Activated CD8-positive, alpha-beta memory T cell treated with anti-CD3 and anti-CD28 coated beads, Interleukin-2, amount 50 U/mL, for 1 hour (primary cell): ENCODE data around the gene ADK.
"Not testable (repeated sequence)": the region's sequence is repeated elsewhere in the genome, so short reads cannot be mapped to it uniquely, and the experiment has no call there.

ENCODE experiments used
- DNase-seq: peaks from one replicate; pipeline ENCODE4 v3.0.0-alpha.2; 2020; ENCODE audit errors: extremely low read depth

ADK gene

GRCh38 chr10:74486659-74487058, 335.6 kb downstream of the ADK start:
- DNase-seq, result no peak

- no peak for DNase-seq
Observed at GRCh38 chr10:74488907-74489306, 337.9 kb downstream of the ADK start.

GRCh38 chr10:74490551-74490950, 339.5 kb downstream of the ADK start:
- no peak for DNase-seq

GRCh38 chr10:74491014-74491413, 340.0 kb downstream of the ADK start:
- DNase-seq, result no peak

GRCh38 chr10:74496276-74496675, 345.3 kb downstream of the ADK start:
- not testable (repeated sequence) for DNase-seq

GRCh38 chr10:74498664-74499063, 347.6 kb downstream of the ADK start:
- DNase-seq, result not testable (repeated sequence)

GRCh38 chr10:74500026-74500704, 349.1 kb downstream of the ADK start:
- DNase-seq, result no peak

DNA sequence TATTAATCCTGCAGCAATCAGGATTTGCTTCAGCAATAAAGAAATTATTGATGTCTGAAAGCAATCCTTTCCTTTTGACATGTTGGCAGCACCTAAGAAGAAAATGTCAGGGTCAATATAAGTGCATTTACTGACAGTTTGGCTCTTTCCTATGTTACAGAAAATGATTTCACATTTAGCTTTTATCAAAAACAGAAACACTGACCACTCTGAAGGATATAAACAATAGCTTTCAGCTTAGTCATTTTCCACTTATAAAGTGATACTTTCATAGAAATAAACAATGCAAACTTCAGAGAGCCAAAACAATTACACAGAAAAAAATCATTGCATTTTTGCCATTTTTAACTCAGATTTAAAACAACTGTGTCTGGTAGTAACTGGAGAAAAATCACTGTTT, 349.8 kb downstream of the ADK start:
- no peak for DNase-seq

- no peak for DNase-seq
Observed at GRCh38 chr10:74502963-74503608, 352.1 kb downstream of the ADK start.

GRCh38 chr10:74507951-74508350, 356.9 kb downstream of the ADK start:
- DNase-seq, result no peak

DNA sequence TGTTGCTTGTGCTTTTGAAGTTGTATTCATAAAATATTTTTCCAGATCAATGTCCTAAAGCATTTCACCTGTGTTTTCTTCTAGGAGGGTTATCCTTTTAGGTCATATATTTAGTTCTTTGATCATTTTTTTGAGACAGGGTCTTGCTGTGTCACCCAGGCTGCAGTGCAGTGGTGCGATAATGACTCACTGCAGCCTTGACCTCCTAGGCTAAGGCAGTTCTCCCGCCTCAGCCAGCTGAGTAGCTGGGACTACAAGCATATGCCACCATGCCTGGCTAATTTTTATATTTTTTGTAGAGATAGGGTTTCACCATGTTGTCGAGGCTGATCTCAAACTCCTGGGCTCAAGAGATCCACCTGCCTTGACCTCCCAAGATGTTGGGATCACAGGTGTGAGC, 359.6 kb downstream of the ADK start:
- DNase-seq, result no peak

- DNase-seq, result no peak
Observed at GRCh38 chr10:74511051-74511450, 360.0 kb downstream of the ADK start.

GRCh38 chr10:74514322-74514721, 363.3 kb downstream of the ADK start:
- no peak for DNase-seq

- no peak for DNase-seq
Observed at GRCh38 chr10:74518061-74518460, 367.0 kb downstream of the ADK start.

DNA sequence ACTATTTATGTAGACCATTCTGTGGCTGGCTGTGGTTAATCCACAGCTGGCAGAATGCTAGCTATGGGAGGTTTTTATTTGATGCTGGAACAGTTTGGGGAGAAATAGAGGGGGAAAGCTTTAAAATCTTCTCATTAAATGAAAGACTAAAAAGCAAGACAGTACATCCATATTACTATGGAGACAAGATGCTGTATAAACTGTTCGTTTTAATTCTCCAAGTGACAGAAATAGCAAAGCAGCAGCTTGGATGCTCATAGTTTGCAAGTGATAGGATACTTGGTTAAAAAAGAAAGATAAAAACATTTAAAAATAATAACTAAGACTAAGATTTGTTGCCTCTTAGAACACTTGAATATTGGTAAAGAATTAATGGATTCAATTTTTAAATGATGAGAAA, 370.5 kb downstream of the ADK start:
- no peak for DNase-seq

DNA sequence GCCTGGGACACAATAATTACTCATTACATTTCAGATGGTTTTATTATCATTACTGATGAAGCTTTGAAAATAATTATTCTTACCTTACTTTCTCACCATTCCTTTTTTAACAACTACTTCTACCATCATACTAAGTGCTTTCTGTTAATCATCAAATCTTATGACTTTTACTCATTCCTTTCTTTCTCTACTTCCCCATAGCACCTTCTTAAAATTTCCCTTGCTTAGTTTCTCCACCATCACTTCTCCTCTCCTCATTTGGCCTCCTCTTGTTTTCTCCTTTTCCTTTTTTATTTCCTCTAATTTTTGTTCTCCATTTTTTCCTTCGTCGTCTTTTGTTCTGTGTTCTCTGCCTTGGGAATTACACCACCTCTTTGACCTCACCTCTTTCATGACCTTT, 372.2 kb downstream of the ADK start:
- DNase-seq, result no peak

- no peak for DNase-seq
Observed at GRCh38 chr10:74525885-74526284, 374.9 kb downstream of the ADK start.

- DNase-seq, result not testable (repeated sequence)
Observed at GRCh38 chr10:74527611-74528010, 376.6 kb downstream of the ADK start.

DNA sequence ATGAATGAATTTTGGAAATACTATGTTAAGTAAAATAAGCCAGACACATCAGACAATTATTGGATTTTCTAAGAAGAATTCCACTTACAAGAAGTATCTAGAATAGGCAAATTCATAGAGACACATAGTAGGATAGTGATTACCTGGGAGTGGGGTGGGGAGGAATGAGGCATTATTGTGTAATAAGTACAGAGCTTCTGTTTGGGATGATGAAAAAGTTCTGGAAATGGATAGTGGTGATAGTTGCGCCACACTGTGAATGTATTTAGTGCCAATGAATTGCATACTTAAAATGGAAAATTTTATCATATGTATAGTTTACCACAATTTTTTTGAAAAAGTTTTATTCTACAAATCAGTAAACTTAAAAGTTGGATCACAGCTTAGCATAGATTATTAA, 378.2 kb downstream of the ADK start:
- no peak for DNase-seq

DNA sequence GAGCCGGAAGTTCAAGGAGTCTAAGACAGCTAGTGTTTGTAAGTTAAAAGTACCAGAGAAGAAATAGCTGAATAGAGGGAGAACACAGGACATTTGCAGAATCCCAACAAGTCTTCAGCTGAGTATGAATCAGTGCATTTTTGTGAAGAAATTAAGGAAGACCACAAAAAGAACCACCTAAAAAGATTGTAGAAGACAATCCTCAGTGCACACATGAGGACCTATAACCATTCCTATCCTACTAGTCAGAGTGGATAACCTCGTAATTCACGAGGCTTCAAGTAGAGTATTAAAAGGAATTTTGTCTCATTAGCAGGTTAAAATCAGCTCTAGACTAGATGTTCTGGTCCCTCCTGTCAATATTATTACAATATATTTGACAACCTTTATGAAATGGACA, 380.0 kb downstream of the ADK start:
- no peak for DNase-seq

DNA sequence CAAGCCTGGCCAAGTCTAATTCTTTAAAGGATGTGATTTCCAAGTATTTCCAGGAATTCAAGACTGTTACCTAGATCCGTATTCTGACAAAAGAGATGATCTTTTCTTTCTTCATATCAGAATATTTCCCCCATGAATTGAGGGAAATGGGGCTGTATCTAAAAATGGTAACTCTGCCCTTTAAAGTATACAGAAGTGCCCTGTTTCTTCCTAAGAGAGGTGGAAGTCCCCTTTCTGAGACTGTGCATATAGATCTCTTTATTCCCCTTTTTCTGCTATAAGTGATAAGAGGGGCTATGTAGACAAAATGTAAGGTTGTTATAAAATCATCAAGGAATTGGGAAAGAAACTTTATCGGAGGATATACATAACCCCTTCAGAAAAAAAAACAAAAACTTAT, 388.3 kb downstream of the ADK start:
- DNase-seq, result no peak

DNA sequence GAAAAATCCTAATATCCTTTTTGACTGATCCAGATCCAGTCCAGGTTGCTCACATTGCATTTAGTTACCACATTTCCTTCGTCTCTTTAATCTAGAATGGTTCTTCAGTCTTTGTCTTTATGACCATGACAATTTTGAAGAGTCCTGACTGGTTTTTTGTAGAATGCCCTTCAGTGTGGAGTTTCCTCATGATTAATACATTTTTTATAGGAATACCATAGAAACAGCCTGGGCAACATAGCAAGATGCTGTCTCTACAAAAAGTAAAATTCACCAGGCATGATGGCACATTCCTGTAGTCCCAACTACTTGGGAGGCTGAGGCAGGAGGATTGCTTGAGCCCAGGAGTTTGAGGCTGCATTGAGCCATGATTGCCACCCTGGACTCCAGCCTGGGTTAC, 390.4 kb downstream of the ADK start:
- no peak for DNase-seq

GRCh38 chr10:74542077-74542476, 391.1 kb downstream of the ADK start:
- DNase-seq, result no peak

DNA sequence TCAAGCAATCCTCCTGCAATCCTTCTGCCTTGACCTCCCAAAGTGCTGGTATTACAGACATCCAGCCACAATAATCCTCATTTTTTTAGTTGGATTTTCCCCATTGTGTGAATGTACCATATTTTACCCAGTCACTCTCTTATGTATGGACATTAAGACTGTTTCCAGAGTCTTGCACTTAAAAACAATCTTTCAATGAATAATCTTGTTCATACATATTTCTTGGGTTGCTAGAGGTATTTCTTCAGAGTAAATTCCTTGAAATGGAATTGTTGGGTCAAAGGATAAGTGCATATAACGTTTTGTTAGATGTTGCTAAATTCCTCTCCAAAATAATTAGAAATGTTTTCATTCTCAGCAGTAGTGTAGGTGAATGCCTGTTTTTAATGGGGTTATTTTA, 392.3 kb downstream of the ADK start:
- no peak for DNase-seq
